Stimulated activated CD4-positive, alpha-beta T cell treated with anti-CD3 and anti-CD28 coated beads, Interleukin-1b, Interleukin-23, amount 100 ng/mL, for 4 hours (primary cell): ENCODE data around the gene CMTM5.

Source experiments
- DNase-seq, 2 donors: peaks; one replicate each; pipeline ENCODE4 v3.0.0-alpha.2; 2020; ENCODE audit warnings: low read depth in 2 of 2

The CMTM5 gene

GRCh38 chr14:23376482-23377197 lies at the start of gene CMTM5:
TSS of gene CMTM5 (plus strand) at chr14:23377046. CDS start at chr14:23377252, 206 bp downstream.
- no peak for DNase-seq

GRCh38 chr14:23327947-23328744 lies 48.7 kb upstream of the CMTM5 start:
- peak; percentile 31 to 57 for DNase-seq

GRCh38 chr14:23335623-23336022 lies 41.2 kb upstream of the CMTM5 start:
- DNase-seq, result no peak

GRCh38 chr14:23339506-23340268 lies 37.2 kb upstream of the CMTM5 start:
- no peak for DNase-seq

- no peak for DNase-seq
Measured at GRCh38 chr14:23344481-23344880, 32.4 kb upstream of the CMTM5 start.

GRCh38 chr14:23345987-23346692 lies 30.7 kb upstream of the CMTM5 start:
- DNase-seq, result no peak

- DNase-seq, result no peak
Measured at GRCh38 chr14:23346693-23347405, 30.0 kb upstream of the CMTM5 start.

- no peak for DNase-seq
Measured at GRCh38 chr14:23347406-23348296, 29.2 kb upstream of the CMTM5 start.

GRCh38 chr14:23348297-23348655 lies 28.6 kb upstream of the CMTM5 start:
- DNase-seq, result no peak

GRCh38 chr14:23349156-23349845 lies 27.5 kb upstream of the CMTM5 start:
- no peak for DNase-seq

- DNase-seq, result no peak
Measured at GRCh38 chr14:23351681-23352505, 25.0 kb upstream of the CMTM5 start.

- DNase-seq, result peak; percentile 35 to 45
Measured at GRCh38 chr14:23352506-23353432, 24.1 kb upstream of the CMTM5 start, which contains the start of gene SLC22A17. TSS of gene SLC22A17 (minus strand) at chr14:23352887.

GRCh38 chr14:23353433-23353780 lies 23.4 kb upstream of the CMTM5 start:
- no peak for DNase-seq

GRCh38 chr14:23354990-23355389 lies 21.9 kb upstream of the CMTM5 start:
- no peak for DNase-seq

- no peak for DNase-seq
Measured at GRCh38 chr14:23355871-23356435, 20.9 kb upstream of the CMTM5 start.

GRCh38 chr14:23356662-23357061 lies 20.2 kb upstream of the CMTM5 start:
- no peak for DNase-seq

GRCh38 chr14:23357261-23357660 lies 19.6 kb upstream of the CMTM5 start:
- no peak for DNase-seq
